H1 (cell line): Measurements from ENCODE around the gene KIAA1671. TPM values are rescaled to one million over a fixed set of nuclear protein-coding genes. Genes with fewer than 3 reads are reported as not detected.

ENCODE experiments used
- ATF2 ChIP-seq: IDR thresholded peaks from 2 replicates; pipeline ENCODE4 v1.6.1; 2012; ENCODE audit warnings: low read length, inconsistent platforms
- BCL11A ChIP-seq, 2 experiments: IDR thresholded peaks; one replicate each; pipeline ENCODE4 v1.6.1; 2011; ENCODE audit warnings: low read depth in 2 of 2, low read length in 2 of 2, mild to moderate bottlenecking in 2 of 2
- BRCA1 ChIP-seq: IDR thresholded peaks from 2 replicates; pipeline ENCODE4 v1.6.1; 2012; ENCODE audit warnings: low read depth, low read length, improper control_type of control experiment
- CHD7 ChIP-seq: fragments of 300-600 bp; sonication (generic); IDR thresholded peaks from 2 replicates; pipeline ENCODE4 v1.7.1; 2012; ENCODE audit warnings: low read length, moderate library complexity, mild to moderate bottlenecking, inconsistent platforms; ENCODE audit not compliant: insufficient replicate concordance
- GABPA ChIP-seq: IDR thresholded peaks from 2 replicates; pipeline ENCODE4 v1.6.1; 2011; ENCODE audit warnings: mild to moderate bottlenecking, low read length, moderate library complexity, borderline replicate concordance; ENCODE audit not compliant: insufficient read depth
- NRF1 ChIP-seq: IDR thresholded peaks from 2 replicates; pipeline ENCODE4 v1.6.1; 2011; ENCODE audit warnings: mild to moderate bottlenecking, low read depth, low read length, improper control_type of control experiment
- POU5F1 ChIP-seq: IDR thresholded peaks from 2 replicates; pipeline ENCODE4 v1.6.1; 2011; ENCODE audit warnings: low read depth, mild to moderate bottlenecking, low read length, moderate library complexity
- RBBP5 ChIP-seq: IDR thresholded peaks from 2 replicates; pipeline ENCODE4 v1.7.1; 2012; ENCODE audit warnings: low read depth, mild to moderate bottlenecking, inconsistent platforms, low read length, moderate library complexity, borderline replicate concordance
- polyA plus RNA-seq, 7 experiments: library from polyadenylated mRNA; depleted of rRNA in 3 of 7; stranded (reverse) in 5 of 7; unstranded in 2 of 7; fragments of >200 nt in 5 of 7; fragments of 200-250 nt in 2 of 7; gene quantifications; 1 replicate in 5 of 7; 2 replicates in 1 of 7; 4 replicates in 1 of 7; pipeline versions ENCODE4 v1.2.1 to v1.2.3, GENCODE V29; 2011 to 2013; ENCODE audit warnings: missing spikeins in 2 of 7, mixed read lengths in 2 of 7
- total RNA-seq: library from RNA; stranded (reverse); fragmentation: NEBNext Ultra II Directional; extraction: Animal tissue kit (Norgen Biotek cat#: 25700); gene quantifications from 2 replicates; pipeline ENCODE4 v1.2.1, GENCODE V29; 2021

The KIAA1671 gene
- total and polyA plus RNA-seq, 2 of the 8 experiments (the other 6 are each of a cell fraction or from before 2014, with no cell fraction given), result 6.4 to 23.9 TPM

- TF ChIP-seq CHD7, result no peak
- no peak for TF ChIP-seq NRF1
- no peak for TF ChIP-seq RBBP5
- TF ChIP-seq GABPA, result peak; percentile 76; the same call in 1 of the 2 replicates
- no peak for TF ChIP-seq POU5F1
- no peak for TF ChIP-seq ATF2
- TF ChIP-seq BCL11A (IDR thresholded peaks at IDR 0.05; ENCODE audit: low read depth in 2 of 2, low read length in 2 of 2), result no peak
- no peak for TF ChIP-seq BRCA1
Observed at GRCh38 chr22:24950272-24950902, 2.1 kb upstream of the KIAA1671 start (continued).
